Measurements from ENCODE around the gene NUP214. TPM values are rescaled to one million over a fixed set of nuclear protein-coding genes. Genes with fewer than 3 reads are reported as not detected.
"Not testable (repeated sequence)": the region's sequence is repeated elsewhere in the genome, so short reads cannot be mapped to it uniquely, and the experiment has no call there.

The NUP214 gene
- total and polyA plus RNA-seq, 2 experiments from 2014 or later: 14.7 to 29.0 TPM

- Histone ChIP-seq H3K4me1 (ENCODE audit: low read depth) (peaks cover 23% of the 10 kb centered on the region), H3K27ac (peak overlapping the region; percentile 28), H3K36me3 (no peaks in the 10 kb centered on the region), H3K27me3 (no peaks in the 10 kb centered on the region), H3K9me3 (ENCODE audit: low read depth) (no peaks in the 10 kb centered on the region), H3K4me3 (no peak overlapping the region)
- TF ChIP-seq, protein P1, sequence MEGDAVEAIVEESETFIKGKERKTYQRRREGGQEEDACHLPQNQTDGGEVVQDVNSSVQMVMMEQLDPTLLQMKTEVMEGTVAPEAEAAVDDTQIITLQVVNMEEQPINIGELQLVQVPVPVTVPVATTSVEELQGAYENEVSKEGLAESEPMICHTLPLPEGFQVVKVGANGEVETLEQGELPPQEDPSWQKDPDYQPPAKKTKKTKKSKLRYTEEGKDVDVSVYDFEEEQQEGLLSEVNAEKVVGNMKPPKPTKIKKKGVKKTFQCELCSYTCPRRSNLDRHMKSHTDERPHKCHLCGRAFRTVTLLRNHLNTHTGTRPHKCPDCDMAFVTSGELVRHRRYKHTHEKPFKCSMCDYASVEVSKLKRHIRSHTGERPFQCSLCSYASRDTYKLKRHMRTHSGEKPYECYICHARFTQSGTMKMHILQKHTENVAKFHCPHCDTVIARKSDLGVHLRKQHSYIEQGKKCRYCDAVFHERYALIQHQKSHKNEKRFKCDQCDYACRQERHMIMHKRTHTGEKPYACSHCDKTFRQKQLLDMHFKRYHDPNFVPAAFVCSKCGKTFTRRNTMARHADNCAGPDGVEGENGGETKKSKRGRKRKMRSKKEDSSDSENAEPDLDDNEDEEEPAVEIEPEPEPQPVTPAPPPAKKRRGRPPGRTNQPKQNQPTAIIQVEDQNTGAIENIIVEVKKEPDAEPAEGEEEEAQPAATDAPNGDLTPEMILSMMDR (IDR thresholded peaks at IDR 0.05; ENCODE audit: low read depth, low read length): no peak
- DNase-seq (ENCODE audit: low read depth in 1 of 2, low spot score in 1 of 2): no peak
Observed at GRCh38 chr9:131266266-131267229, 141.2 kb downstream of the NUP214 start.

GRCh38 chr9:131270171-131271015 lies 145.0 kb downstream of the NUP214 start:
- Histone ChIP-seq H3K4me1 (ENCODE audit: low read depth) (peaks cover 53% of the 10 kb centered on the region), H3K36me3 (no peaks in the 10 kb centered on the region), H3K4me3 (no peak overlapping the region), H3K27ac (peak overlapping the region; percentile 51), H3K27me3 (no peaks in the 10 kb centered on the region), H3K9me3 (ENCODE audit: low read depth) (no peaks in the 10 kb centered on the region)
- peak in 1 of 2 donors; percentile 32 for DNase-seq (ENCODE audit: low read depth in 1 of 2, low spot score in 1 of 2)
- TF ChIP-seq, protein P1 (IDR thresholded peaks at IDR 0.05; ENCODE audit: low read depth, low read length): no peak

GRCh38 chr9:131271016-131271273 lies 145.6 kb downstream of the NUP214 start:
- Histone ChIP-seq H3K27ac (peak overlapping the region; percentile 25), H3K4me1 (ENCODE audit: low read depth) (peaks cover 53% of the 10 kb centered on the region)
- H3K27me3 ChIP-seq; H3K36me3 ChIP-seq; H3K4me3 ChIP-seq; H3K9me3 ChIP-seq (ENCODE audit: low read depth); DNase-seq (ENCODE audit: low read depth in 1 of 2, low spot score in 1 of 2): not testable (repeated sequence)

DNA sequence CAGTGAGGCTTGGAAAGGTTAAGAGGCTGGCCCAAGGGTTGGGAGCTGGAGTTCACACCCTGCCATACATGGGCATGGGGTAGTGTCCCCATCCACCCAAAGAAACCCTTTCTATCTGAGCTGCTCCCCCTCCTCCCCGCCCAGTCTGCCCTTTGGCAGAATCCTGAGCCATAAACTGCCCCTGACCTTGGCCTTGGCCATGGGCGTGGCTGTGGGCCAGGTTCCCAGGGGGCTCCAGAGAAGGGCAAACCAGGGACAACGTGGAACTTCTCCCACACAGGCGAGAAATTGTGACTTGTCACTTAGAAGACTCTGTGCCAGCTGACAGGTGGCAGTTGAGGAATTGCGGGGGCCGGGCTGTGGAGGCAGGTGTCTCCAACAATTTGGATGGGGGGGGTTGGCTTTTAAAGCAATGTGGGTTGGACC lies 146.1 kb downstream of the NUP214 start:
- TF ChIP-seq, protein P1 (IDR thresholded peaks at IDR 0.05; ENCODE audit: low read depth, low read length): no peak
- Histone ChIP-seq H3K4me3 (no peak overlapping the region), H3K36me3 (no peaks in the 10 kb centered on the region), H3K4me1 (ENCODE audit: low read depth) (peaks cover 53% of the 10 kb centered on the region), H3K9me3 (ENCODE audit: low read depth) (no peaks in the 10 kb centered on the region), H3K27ac (peak overlapping the region; percentile 25), H3K27me3 (no peaks in the 10 kb centered on the region)
- no peak for DNase-seq (ENCODE audit: low read depth in 1 of 2, low spot score in 1 of 2)

DNA sequence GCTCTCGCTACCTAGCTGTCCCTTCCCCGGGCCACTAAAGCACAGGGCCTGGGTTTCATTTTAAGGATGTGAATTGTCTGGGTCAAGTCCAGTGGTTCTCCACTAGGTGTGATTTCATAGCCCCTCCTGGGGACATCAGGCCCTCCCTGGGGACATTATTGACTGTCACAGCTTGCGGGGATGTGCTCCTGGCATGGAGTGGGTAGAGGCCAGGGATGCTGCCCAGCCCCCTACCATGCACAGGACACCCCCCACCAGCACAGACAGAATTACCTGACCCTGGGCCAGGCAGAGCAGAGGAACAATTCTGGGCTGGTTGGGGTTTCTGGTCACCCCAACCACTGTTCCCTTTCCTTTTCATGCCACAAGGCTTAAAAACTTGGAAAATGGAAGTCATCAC lies 146.8 kb downstream of the NUP214 start:
- DNase-seq (ENCODE audit: low read depth in 1 of 2, low spot score in 1 of 2): no peak
- Histone ChIP-seq H3K4me1 (ENCODE audit: low read depth) (peaks cover 53% of the 10 kb centered on the region), H3K36me3 (no peaks in the 10 kb centered on the region), H3K27ac (peak overlapping the region; percentile 5), H3K4me3 (no peak overlapping the region), H3K9me3 (ENCODE audit: low read depth) (no peaks in the 10 kb centered on the region), H3K27me3 (no peaks in the 10 kb centered on the region)
- TF ChIP-seq, protein P1 (IDR thresholded peaks at IDR 0.05; ENCODE audit: low read depth, low read length): no peak

Data from cardiac muscle cell (in vitro differentiated cells and primary cell).